Measurements from ENCODE around the gene MCM8.
"Not testable (repeated sequence)": the region's sequence is repeated elsewhere in the genome, so short reads cannot be mapped to it uniquely, and the experiment has no call there.

MCM8 gene

GRCh38 chr20:6007529-6008103 lies 57.2 kb downstream of the MCM8 start:
- no peak for DNase-seq

GRCh38 chr20:6008254-6008653 lies 57.8 kb downstream of the MCM8 start:
- DNase-seq = no peak

- no peak for DNase-seq
These were observed 61.7 kb downstream of the MCM8 start for GRCh38 chr20:6012179-6012578.

- DNase-seq = no peak
These were observed 63.6 kb downstream of the MCM8 start for GRCh38 chr20:6014017-6014416.

- no peak for DNase-seq
These were observed 64.5 kb downstream of the MCM8 start for GRCh38 chr20:6014957-6015356.

GRCh38 chr20:6017467-6017866 lies 67.0 kb downstream of the MCM8 start:
- DNase-seq = no peak

- DNase-seq = no peak
These were observed 67.4 kb downstream of the MCM8 start for GRCh38 chr20:6017880-6018279.

GRCh38 chr20:6024768-6025167 lies 74.3 kb downstream of the MCM8 start:
- DNase-seq = no peak

- no peak for DNase-seq
These were observed 75.6 kb downstream of the MCM8 start for GRCh38 chr20:6026051-6026450.

- DNase-seq = no peak
These were observed 78.4 kb downstream of the MCM8 start for GRCh38 chr20:6028818-6029217.

GRCh38 chr20:6029538-6029937 lies 79.1 kb downstream of the MCM8 start:
- DNase-seq = no peak

GRCh38 chr20:6030453-6031080 lies 80.1 kb downstream of the MCM8 start:
- DNase-seq = no peak

- not testable (repeated sequence) for DNase-seq
These were observed 82.5 kb downstream of the MCM8 start for GRCh38 chr20:6032907-6033306.

GRCh38 chr20:6034134-6034969 lies 83.9 kb downstream of the MCM8 start:
- DNase-seq = no peak

- no peak for DNase-seq
These were observed 85.8 kb downstream of the MCM8 start for GRCh38 chr20:6036213-6036612.

- DNase-seq = no peak
These were observed 86.6 kb downstream of the MCM8 start for GRCh38 chr20:6037082-6037481.

- DNase-seq = no peak
These were observed 87.8 kb downstream of the MCM8 start for GRCh38 chr20:6038256-6038655.

- no peak for DNase-seq
These were observed 89.3 kb downstream of the MCM8 start for GRCh38 chr20:6039766-6040165.

GRCh38 chr20:6040540-6040939 lies 90.1 kb downstream of the MCM8 start:
- DNase-seq = no peak

GRCh38 chr20:6040958-6041807 lies 90.7 kb downstream of the MCM8 start:
- DNase-seq = no peak

- no peak for DNase-seq
These were observed 91.4 kb downstream of the MCM8 start for GRCh38 chr20:6041808-6042265.

- DNase-seq = no peak
These were observed 93.7 kb downstream of the MCM8 start for GRCh38 chr20:6044115-6044514.

- DNase-seq = no peak
These were observed 95.1 kb downstream of the MCM8 start for GRCh38 chr20:6045566-6045965.
